OCI-LY1 (cell line): ENCODE measurements around the gene SMAD7.

ENCODE experiments used
- H2AFZ ChIP-seq: fragments of 200-600 bp; sonication (generic), shearing (Covaris generic); 2 replicates; pipeline ENCODE4 v1.6.0; 2014; ENCODE audit warnings: antibody characterized with exemption, mild to moderate bottlenecking, low read length
- H3F3A ChIP-seq: fragments of 200-600 bp; sonication (generic), shearing (Covaris generic); 2 replicates; pipeline ENCODE4 v1.6.0; 2014; ENCODE audit warnings: mild to moderate bottlenecking, antibody characterized with exemption, low read length, moderate library complexity; ENCODE audit not compliant: insufficient read depth
- H3K27ac ChIP-seq: fragments of 200-600 bp; sonication (generic); 2 replicates; pipeline ENCODE4 v1.5.1; 2014; ENCODE audit warnings: low read length, mixed run types, mild to moderate bottlenecking, low read depth; ENCODE audit not compliant: poor library complexity, severe bottlenecking
- H3K27me3 ChIP-seq: fragments of 200-600 bp; sonication (generic); 2 replicates; pipeline ENCODE4 v1.6.0; 2014; ENCODE audit warnings: antibody characterized with exemption, mild to moderate bottlenecking, low read length, moderate library complexity; ENCODE audit not compliant: insufficient read depth
- H3K36me3 ChIP-seq: fragments of 200-600 bp; sonication (generic); 2 replicates; pipeline ENCODE4 v1.6.1; 2014; ENCODE audit warnings: mild to moderate bottlenecking, antibody characterized with exemption, low read length, moderate library complexity, mixed read lengths; ENCODE audit not compliant: insufficient read depth
- H3K4me1 ChIP-seq: fragments of 200-600 bp; sonication (generic); 2 replicates; pipeline ENCODE4 v1.5.1; 2014; ENCODE audit warnings: mild to moderate bottlenecking, low read length, moderate library complexity; ENCODE audit not compliant: insufficient read depth, severe bottlenecking
- H3K4me2 ChIP-seq: fragments of 200-600 bp; sonication (generic), shearing (Covaris generic); 2 replicates; pipeline ENCODE4 v1.6.1; 2014; ENCODE audit warnings: low read length
- H3K4me3 ChIP-seq: fragments of 200-600 bp; sonication (generic); 2 replicates; pipeline ENCODE4 v1.5.1; 2014; ENCODE audit warnings: low read length, low read depth, mild to moderate bottlenecking, mixed read lengths; ENCODE audit not compliant: poor library complexity, severe bottlenecking
- H3K79me2 ChIP-seq: fragments of 200-600 bp; shearing (Covaris generic); 2 replicates; pipeline ENCODE4 v1.6.1; 2016; ENCODE audit warnings: mixed run types, low read length, mixed read lengths; ENCODE audit not compliant: insufficient read depth
- H3K9ac ChIP-seq: fragments of 200-600 bp; sonication (generic), shearing (Covaris generic); 2 replicates; pipeline ENCODE4 v1.6.1; 2014; ENCODE audit warnings: mild to moderate bottlenecking, low read length, mixed read lengths
- H3K9me2 ChIP-seq: fragments of 200-600 bp; sonication (generic), shearing (Covaris generic); 2 replicates; pipeline ENCODE4 v1.6.1; 2014; ENCODE audit warnings: low read depth, mild to moderate bottlenecking, low read length, mixed read lengths
- H3K9me3 ChIP-seq: fragments of 200-600 bp; shearing (Covaris generic); 2 replicates; pipeline ENCODE4 v1.6.1; 2014; ENCODE audit warnings: low read length, mixed read lengths
- H4K20me1 ChIP-seq: fragments of 200-600 bp; sonication (generic), shearing (Covaris generic); 2 replicates; pipeline ENCODE4 v1.6.0; 2016; ENCODE audit warnings: mild to moderate bottlenecking, low read length; ENCODE audit not compliant: insufficient read depth
- EZH2 ChIP-seq: fragments of 200-600 bp; sonication (generic), shearing (Covaris generic); IDR thresholded peaks from 2 replicates; pipeline ENCODE4 v1.8.0; 2017; ENCODE audit warnings: borderline replicate concordance, mixed run types, mild to moderate bottlenecking, antibody characterized with exemption, low read length, moderate library complexity, mixed read lengths
- TF ChIP-seq, protein P1 (sequence below): fragments of 200-600 bp; sonication (generic), shearing (Covaris generic); IDR thresholded peaks from 2 replicates; pipeline ENCODE4 v1.5.1; 2017; ENCODE audit warnings: mild to moderate bottlenecking, antibody characterized with exemption, low read length, moderate library complexity, mixed read lengths

SMAD7 gene

DNA sequence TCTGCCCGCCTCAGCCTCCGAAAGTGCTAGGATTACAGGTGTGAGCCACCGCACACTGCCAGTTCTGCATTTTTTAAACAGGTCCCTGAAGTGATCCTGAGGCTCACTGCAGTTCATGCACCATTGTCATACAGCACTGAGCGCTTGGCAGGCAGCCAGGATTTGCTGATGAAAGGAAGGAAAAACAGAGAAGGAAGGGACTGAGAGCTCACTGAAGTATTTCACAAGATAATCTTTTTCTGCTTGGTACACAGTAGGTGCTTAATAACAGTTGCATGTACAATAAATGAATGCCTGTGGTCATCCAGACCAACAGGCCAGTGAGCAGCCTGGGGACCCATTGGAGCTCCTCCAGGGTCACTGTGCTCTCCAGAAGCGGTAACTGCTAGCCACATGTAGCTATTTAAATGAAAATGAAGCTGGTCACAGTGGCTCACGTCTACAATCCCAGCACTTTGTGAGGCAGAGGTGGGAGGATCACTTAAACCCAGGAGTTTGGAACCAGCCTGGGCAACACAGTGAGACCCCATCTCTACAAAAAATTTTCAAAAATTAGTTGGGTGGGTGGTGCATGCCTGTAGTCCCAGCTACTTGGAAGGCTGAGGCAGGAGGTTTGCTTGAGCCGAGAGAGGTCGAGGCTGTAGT is 33.1 kb upstream of the SMAD7 start:
- Histone ChIP-seq H3K9ac (no peak overlapping the region), H4K20me1 (no peaks in the 10 kb centered on the region), H2AFZ (no peak overlapping the region), H3K4me3 (no peak overlapping the region), H3K9me3 (no peaks in the 10 kb centered on the region), H3K79me2 (no peaks in the 10 kb centered on the region), H3K4me1 (no peaks in the 10 kb centered on the region), H3K27me3 (no peaks in the 10 kb centered on the region; the same call in 1 of the 2 replicates), H3K9me2 (no peaks in the 10 kb centered on the region), H3K4me2 (no peak overlapping the region), H3K36me3 (no peaks in the 10 kb centered on the region), H3F3A (no peaks in the 10 kb centered on the region), H3K27ac (no peak overlapping the region)
- TF ChIP-seq EZH2: no peak
- TF ChIP-seq, protein P1, sequence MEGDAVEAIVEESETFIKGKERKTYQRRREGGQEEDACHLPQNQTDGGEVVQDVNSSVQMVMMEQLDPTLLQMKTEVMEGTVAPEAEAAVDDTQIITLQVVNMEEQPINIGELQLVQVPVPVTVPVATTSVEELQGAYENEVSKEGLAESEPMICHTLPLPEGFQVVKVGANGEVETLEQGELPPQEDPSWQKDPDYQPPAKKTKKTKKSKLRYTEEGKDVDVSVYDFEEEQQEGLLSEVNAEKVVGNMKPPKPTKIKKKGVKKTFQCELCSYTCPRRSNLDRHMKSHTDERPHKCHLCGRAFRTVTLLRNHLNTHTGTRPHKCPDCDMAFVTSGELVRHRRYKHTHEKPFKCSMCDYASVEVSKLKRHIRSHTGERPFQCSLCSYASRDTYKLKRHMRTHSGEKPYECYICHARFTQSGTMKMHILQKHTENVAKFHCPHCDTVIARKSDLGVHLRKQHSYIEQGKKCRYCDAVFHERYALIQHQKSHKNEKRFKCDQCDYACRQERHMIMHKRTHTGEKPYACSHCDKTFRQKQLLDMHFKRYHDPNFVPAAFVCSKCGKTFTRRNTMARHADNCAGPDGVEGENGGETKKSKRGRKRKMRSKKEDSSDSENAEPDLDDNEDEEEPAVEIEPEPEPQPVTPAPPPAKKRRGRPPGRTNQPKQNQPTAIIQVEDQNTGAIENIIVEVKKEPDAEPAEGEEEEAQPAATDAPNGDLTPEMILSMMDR: no peak

DNA sequence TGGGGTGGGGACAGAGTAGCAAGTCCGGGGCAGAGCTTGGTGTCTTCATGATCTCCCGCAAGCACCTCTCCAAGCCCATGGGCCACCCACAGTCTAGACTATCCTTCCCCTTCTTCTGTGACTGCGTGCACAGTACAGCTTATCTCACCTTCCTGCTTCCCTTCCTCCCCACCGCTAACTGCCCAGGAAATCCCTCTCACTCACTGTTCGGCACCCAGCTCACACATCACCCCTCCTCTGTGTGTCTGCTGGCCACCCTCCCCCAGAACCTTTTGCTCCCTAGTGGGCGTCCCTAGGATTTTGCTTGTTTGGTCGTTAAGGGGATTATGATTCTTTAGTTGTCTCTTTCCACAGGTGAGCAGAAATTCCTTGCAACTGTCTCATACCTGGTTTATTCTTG is 31.5 kb upstream of the SMAD7 start:
- H3K27ac ChIP-seq: no peak overlapping the region
- H3K4me3 ChIP-seq: no peak overlapping the region
- no peaks in the 10 kb centered on the region for H3F3A ChIP-seq

DNA sequence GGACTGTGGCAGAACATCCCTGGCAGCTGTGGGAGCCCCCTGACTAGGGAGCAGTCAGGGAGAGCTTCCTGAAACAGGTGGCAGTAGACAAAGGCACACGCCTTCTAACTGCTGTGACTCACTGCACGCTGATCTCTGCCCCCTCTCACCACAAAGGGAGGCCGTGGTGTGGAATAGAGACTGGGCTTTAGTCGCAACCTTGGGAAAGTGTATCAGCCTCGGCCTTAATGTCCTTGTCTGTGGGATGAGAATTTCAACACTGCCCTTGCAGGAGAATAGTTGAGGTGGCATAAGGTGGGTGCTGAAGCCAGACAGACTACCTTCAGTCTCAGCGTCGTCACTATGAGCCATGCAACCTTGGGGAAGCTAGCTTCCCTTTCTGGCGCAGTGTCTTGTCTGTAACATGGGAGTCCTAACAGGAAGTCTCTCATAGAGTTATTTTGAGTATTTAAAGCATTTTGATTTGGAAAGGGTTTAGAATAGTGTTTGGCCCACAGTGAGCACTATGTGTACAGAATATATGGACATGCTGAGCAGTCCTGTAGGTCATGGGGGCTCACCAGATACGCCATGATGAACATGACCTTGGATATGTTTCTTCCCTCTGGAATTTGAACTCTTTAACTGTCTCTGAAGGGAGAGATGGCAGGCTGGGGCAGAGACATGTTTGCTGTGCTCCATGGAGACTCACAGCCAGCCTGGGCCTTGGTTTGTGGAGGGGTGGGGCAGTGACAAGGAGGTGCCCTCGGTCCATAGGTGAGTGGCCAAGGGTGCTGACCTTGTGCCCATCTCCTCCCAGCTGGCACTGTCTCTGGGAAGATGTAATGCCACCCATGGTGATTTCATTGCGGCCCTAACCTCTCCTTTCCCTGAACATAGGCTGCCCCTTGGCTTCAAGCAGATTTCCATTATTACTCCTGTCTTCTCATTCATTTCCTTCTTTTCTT is 29.5 kb upstream of the SMAD7 start:
- peaks cover 12% of the 10 kb centered on the region; the same call in 1 of the 2 replicates for H3K27me3 ChIP-seq
- no peak overlapping the region for H3K27ac ChIP-seq
- H2AFZ ChIP-seq: no peak overlapping the region
- H3F3A ChIP-seq: peaks cover 3% of the 10 kb centered on the region; the same call in 1 of the 2 replicates
- H3K9ac ChIP-seq: no peak overlapping the region
- no peaks in the 10 kb centered on the region for H3K79me2 ChIP-seq
- no peaks in the 10 kb centered on the region for H3K36me3 ChIP-seq
- peaks cover 15% of the 10 kb centered on the region for H3K4me1 ChIP-seq
- H3K4me2 ChIP-seq: no peak overlapping the region
- TF ChIP-seq, protein P1: no peak
- no peak for TF ChIP-seq EZH2
- H3K9me2 ChIP-seq: no peaks in the 10 kb centered on the region
- H3K9me3 ChIP-seq: no peaks in the 10 kb centered on the region
- H4K20me1 ChIP-seq: no peaks in the 10 kb centered on the region
- H3K4me3 ChIP-seq: no peak overlapping the region

More for the DNA sequence above, 31.5 kb upstream of the SMAD7 start:
- Histone ChIP-seq H3K27me3 (peaks cover 5% of the 10 kb centered on the region; the same call in 1 of the 2 replicates), H2AFZ (no peak overlapping the region), H3K4me1 (no peaks in the 10 kb centered on the region), H3K9me3 (no peaks in the 10 kb centered on the region), H3K9ac (no peak overlapping the region), H3K36me3 (no peaks in the 10 kb centered on the region), H3K4me2 (no peak overlapping the region), H3K79me2 (no peaks in the 10 kb centered on the region), H4K20me1 (no peaks in the 10 kb centered on the region), H3K9me2 (no peaks in the 10 kb centered on the region)
- TF ChIP-seq, protein P1: no peak
- no peak for TF ChIP-seq EZH2
